PC-9 (cell line): Measurements from ENCODE around the gene LRP1B. TPM values are rescaled to one million over a fixed set of nuclear protein-coding genes. Genes with fewer than 3 reads are reported as not detected.
A peak's percentile ranks its signal among the peaks of the same experiment; 100 is the strongest.

Experiments used
- BruUV-seq: library from RNA; stranded (reverse); fragments of 400-500 nt; replicated peaks from 2 replicates; lab custom pipeline; 2021; lab: Mats Ljungman, UMichigan
- CTCF ChIA-PET: fragments of 300-600 bp; sonication (Branson Sonifier 250); formaldehyde crosslinking; loops from one replicate; lab custom pipeline; 2022; ENCODE audit warnings: antibody characterized with exemption; lab: Charles Lee
- POLR2A ChIA-PET: fragments of 300-600 bp; sonication (Branson Sonifier 250); formaldehyde crosslinking; loops from one replicate; lab custom pipeline; 2022; ENCODE audit warnings: antibody characterized with exemption; ENCODE audit not compliant: unreplicated experiment; lab: Charles Lee
- DNase-seq, 2 experiments: peaks; one replicate each; pipeline versions ENCODE4 v3.0.0 to v3.0.0-alpha.2; 2015 to 2022; ENCODE audit warnings: mixed read lengths in 1 of 2
- H2AFZ ChIP-seq: fragments of 200-600 bp; sonication (generic); 2 replicates; pipeline ENCODE4 v1.8.1; 2017; ENCODE audit warnings: antibody characterized with exemption
- H3F3A ChIP-seq: fragments of 200-600 bp; sonication (generic); 2 replicates; pipeline ENCODE4 v1.8.1; 2017; ENCODE audit warnings: antibody characterized with exemption, mild to moderate bottlenecking, low read depth; ENCODE audit not compliant: insufficient read depth
- H3K27ac ChIP-seq: fragments of 200-600 bp; sonication (generic); 2 replicates; pipeline ENCODE4 v1.6.1; 2016; ENCODE audit warnings: mixed run types
- H3K27me3 ChIP-seq: fragments of 200-600 bp; sonication (generic); 2 replicates; pipeline ENCODE4 v1.6.1; 2016; ENCODE audit warnings: low read depth, mixed run types; ENCODE audit not compliant: insufficient read depth
- H3K36me3 ChIP-seq: fragments of 200-600 bp; sonication (generic); 2 replicates; pipeline ENCODE4 v1.6.1; 2016; ENCODE audit warnings: low read depth, mixed run types
- H3K4me1 ChIP-seq: fragments of 200-600 bp; sonication (generic); replicated peaks from 2 replicates; pipeline ENCODE4 v1.6.1; 2016; ENCODE audit warnings: mixed run types; ENCODE audit not compliant: insufficient read depth
- H3K4me2 ChIP-seq: fragments of 200-600 bp; sonication (generic); 2 replicates; pipeline ENCODE4 v1.6.1; 2017; ENCODE audit warnings: mixed run types
- H3K4me3 ChIP-seq: fragments of 200-600 bp; sonication (generic); 2 replicates; pipeline ENCODE4 v1.6.1; 2016; ENCODE audit warnings: mixed run types
- H3K79me2 ChIP-seq: fragments of 200-600 bp; sonication (generic); 2 replicates; pipeline ENCODE4 v1.6.1; 2017; ENCODE audit warnings: low read depth, mixed run types
- H3K9me2 ChIP-seq: fragments of 200-600 bp; sonication (generic); 2 replicates; pipeline ENCODE4 v1.8.1; 2017; ENCODE audit warnings: mild to moderate bottlenecking; ENCODE audit not compliant: insufficient read depth
- H3K9me3 ChIP-seq: fragments of 200-600 bp; sonication (generic); 2 replicates; pipeline ENCODE4 v1.8.1; 2016; ENCODE audit warnings: low read depth; ENCODE audit not compliant: insufficient read depth
- H4K20me1 ChIP-seq: fragments of 200-600 bp; sonication (generic); 2 replicates; pipeline ENCODE4 v1.8.1; 2017; ENCODE audit not compliant: insufficient read depth
- CTCF ChIP-seq: fragments of 200-600 bp; sonication (generic); conservative IDR thresholded peaks from 2 replicates; pipeline ENCODE4 v1.6.1; 2017; ENCODE audit warnings: mixed run types, antibody characterized with exemption, mild to moderate bottlenecking, moderate library complexity
- EZH2 ChIP-seq: fragments of 200-600 bp; sonication (generic); IDR thresholded peaks from 2 replicates; pipeline ENCODE4 v1.8.0; 2017; ENCODE audit warnings: antibody characterized with exemption, low read depth
- intact Hi-C: fragments of 100-400 bp; cut with micrococcal nuclease; formaldehyde crosslinking; loops from one replicate; pipeline ENCODE4 v1.10.0; 2022; ENCODE audit not compliant: unreplicated experiment
- total RNA-seq: library from RNA; stranded (reverse); gene quantifications from 2 replicates; pipeline ENCODE4 v1.2.3, GENCODE V29; 2021

The LRP1B gene
- total RNA-seq, 1 experiment from 2014 or later, result 1.7 TPM

GRCh38 chr2:140643761-140644187, 1487.0 kb downstream of the LRP1B start:
- H2AFZ ChIP-seq, result no peak overlapping the region
- CTCF ChIA-PET, result interaction anchor here (0.6 kb wide), 1 partner anchor 322 kb away, joined by 3 read pairs; no protein-coding TSS in a partner anchor
- H3K4me2 ChIP-seq, result peak overlapping the region; percentile 38

GRCh38 chr2:140641163-140641562, 1489.7 kb downstream of the LRP1B start:
- Histone ChIP-seq H3K27ac (no peak overlapping the region), H3K9me2 (peaks cover 3% of the 10 kb centered on the region; the same call in 1 of the 2 replicates), H2AFZ (no peak overlapping the region), H3F3A (no peaks in the 10 kb centered on the region), H3K9me3 (no peaks in the 10 kb centered on the region), H3K36me3 (no peaks in the 10 kb centered on the region), H3K79me2 (no peaks in the 10 kb centered on the region), H4K20me1 (no peaks in the 10 kb centered on the region), H3K4me2 (no peak overlapping the region), H3K4me3 (no peak overlapping the region), H3K4me1 (peaks cover 6% of the 10 kb centered on the region), H3K27me3 (no peaks in the 10 kb centered on the region)
- POLR2A ChIA-PET, result no interaction called here
- CTCF ChIA-PET, result no interaction called here
- no peak for DNase-seq
- intact Hi-C loops, result no loop called here
- no TSS peak for BruUV-seq
- no peak for TF ChIP-seq EZH2
- no peak for TF ChIP-seq CTCF

More at GRCh38 chr2:140643761-140644187, 1487.0 kb downstream of the LRP1B start:
- Histone ChIP-seq H3K9me3 (no peaks in the 10 kb centered on the region), H3K9me2 (no peaks in the 10 kb centered on the region), H4K20me1 (no peaks in the 10 kb centered on the region), H3K4me3 (no peak overlapping the region), H3K79me2 (no peaks in the 10 kb centered on the region), H3F3A (no peaks in the 10 kb centered on the region), H3K36me3 (no peaks in the 10 kb centered on the region), H3K4me1 (peaks cover 6% of the 10 kb centered on the region), H3K27me3 (no peaks in the 10 kb centered on the region), H3K27ac (no peak overlapping the region)
- POLR2A ChIA-PET, result interaction anchor here (0.6 kb wide), 1 partner anchor 411 kb away, joined by 6 read pairs; no protein-coding TSS in a partner anchor
- TF ChIP-seq CTCF (no peak), EZH2 (no peak)
- peak; percentile 2 to 37 for DNase-seq
- no TSS peak for BruUV-seq
- intact Hi-C loops, result no loop called here

- ChIA-PET POLR2A (no interaction called here), CTCF (no interaction called here)
- H3K4me2 ChIP-seq, result no peak overlapping the region
- peaks cover 6% of the 10 kb centered on the region for H3K4me1 ChIP-seq
- no peaks in the 10 kb centered on the region for H3K27me3 ChIP-seq
- peaks cover 3% of the 10 kb centered on the region; the same call in 1 of the 2 replicates for H3K9me2 ChIP-seq
- no peaks in the 10 kb centered on the region for H3K9me3 ChIP-seq
- H3K4me3 ChIP-seq, result no peak overlapping the region
- no peak overlapping the region for H3K27ac ChIP-seq
- H3K79me2 ChIP-seq, result no peaks in the 10 kb centered on the region
- no peak overlapping the region for H2AFZ ChIP-seq
- DNase-seq, result no peak
- H3F3A ChIP-seq, result no peaks in the 10 kb centered on the region
- intact Hi-C loops, result no loop called here
- no TSS peak for BruUV-seq
- H3K36me3 ChIP-seq, result no peaks in the 10 kb centered on the region
- H4K20me1 ChIP-seq, result no peaks in the 10 kb centered on the region
- TF ChIP-seq CTCF, result no peak
- TF ChIP-seq EZH2, result no peak
Observed at GRCh38 chr2:140639628-140640027, 1491.2 kb downstream of the LRP1B start.
